Hypothalamus (tissue), 51 donors: ENCODE measurements around the gene SYPL1.
A peak's percentile ranks its signal among the peaks of the same experiment; 100 is the strongest.

Source experiments
- DNase-seq, 51 donors: peaks; one replicate each; lab custom pipeline; 2025; lab: John Stamatoyannopoulos, UW

Gene SYPL1

DNA sequence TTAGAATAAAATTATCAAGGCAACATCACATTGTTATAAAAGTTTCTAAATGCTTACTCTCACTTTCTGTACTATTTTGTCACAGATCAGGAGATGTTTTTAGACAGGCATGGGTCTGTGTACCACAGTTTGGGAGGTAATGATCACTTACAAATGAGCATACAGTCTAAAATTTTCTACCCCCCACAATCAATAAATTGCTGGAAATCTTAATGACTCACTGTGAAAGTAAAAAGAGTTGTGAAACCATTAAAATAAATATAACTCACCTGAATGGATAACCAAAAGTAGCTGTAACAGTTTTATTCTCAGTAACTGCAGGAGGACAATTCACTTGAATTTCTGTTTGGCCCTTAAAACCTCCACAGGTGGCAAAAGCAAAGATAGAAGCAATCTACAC lies 13.2 kb downstream of the SYPL1 start:
- no peak for DNase-seq

DNA sequence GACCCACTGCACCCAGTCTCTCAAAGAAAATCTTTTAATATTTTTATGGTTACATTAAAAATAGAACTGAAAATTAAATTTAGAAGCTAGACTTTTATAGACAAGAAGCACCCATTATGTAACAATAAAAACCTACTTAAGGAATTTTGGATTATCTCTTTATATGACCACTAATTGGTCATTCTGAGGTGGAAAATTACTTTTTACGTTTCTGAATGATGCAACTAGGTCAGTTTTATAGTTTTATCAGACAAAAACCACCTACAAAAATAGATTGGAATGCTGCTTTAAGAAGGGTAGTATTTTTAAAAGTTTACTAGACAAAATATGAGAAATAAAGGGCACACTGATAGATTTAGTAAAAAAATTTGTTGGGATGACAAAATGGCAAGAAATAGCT lies 16.5 kb downstream of the SYPL1 start:
- no peak for DNase-seq

DNA sequence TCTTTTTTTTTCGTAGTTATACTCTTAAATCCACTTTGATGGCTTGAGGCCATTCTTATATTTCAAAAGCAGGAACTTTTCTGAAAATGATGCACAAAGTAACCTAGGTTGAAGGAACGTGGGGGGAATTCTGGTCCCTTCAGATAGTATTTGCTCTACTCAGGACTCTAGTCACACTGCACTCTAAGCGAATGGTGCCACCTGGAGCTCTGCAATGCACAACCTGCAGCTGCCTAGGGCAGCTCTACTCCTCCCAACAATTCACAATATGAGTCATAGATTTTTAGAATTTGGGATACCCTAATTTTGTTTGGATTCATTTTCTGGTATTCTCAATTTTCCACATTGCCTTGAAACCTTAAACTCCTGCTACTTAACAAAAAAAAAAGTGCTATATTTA lies 17.3 kb downstream of the SYPL1 start:
- DNase-seq = no peak

DNA sequence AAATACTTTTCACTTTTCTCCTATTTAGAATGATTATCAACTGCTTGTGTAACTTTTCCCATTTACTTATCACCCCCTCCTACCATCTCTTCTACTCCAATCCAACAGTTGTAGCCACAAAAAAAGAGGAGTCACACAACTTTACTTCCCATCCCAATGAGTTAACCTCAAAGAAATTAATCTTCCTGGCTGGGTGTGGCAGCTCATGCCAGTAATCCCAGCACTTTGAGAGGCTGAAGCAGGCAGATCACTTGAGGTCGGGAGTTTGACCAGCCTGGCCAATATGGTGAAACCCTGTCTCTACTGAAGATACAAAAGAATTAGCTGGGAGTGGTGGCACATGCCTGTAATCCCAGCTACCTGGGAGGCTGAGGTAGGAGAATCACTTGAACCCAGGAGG lies 19.9 kb downstream of the SYPL1 start:
- no peak for DNase-seq

DNA sequence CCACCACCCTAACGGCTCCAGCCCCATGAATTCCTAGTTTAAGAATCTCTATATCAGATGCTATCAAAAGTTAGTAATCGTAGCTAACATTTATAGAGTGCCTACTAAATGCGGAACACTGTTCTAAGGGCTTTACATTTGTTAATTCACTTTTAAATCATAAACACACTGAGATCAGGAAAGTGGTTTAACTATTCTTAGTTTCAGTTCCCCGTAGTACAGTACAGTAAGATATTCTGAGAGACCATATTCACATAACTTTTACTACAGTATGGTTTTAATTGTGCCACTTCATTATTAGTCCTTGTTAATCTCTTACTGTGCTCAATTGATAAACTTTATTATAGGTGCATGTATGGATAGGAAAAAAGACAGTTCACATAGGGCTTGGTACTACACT lies 22.5 kb downstream of the SYPL1 start:
- DNase-seq = no peak

DNA sequence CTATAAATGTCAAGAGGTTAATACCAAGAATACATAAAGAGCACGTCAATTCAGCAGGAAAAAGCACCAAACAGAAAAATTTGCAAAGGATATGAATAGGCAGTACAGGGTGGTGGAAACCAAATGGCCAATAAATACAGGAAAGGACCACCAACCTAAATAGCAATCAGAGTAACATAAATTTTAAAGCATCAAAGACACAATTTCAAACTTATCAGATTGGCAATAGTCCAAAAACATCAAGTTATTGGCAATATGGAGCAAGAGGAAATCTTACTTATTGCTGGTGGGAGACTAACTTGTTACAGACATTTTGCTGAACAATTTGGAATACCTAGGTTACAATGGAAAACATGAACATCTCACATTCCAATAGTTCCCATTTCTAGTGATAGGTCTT lies 24.1 kb downstream of the SYPL1 start:
- DNase-seq = no peak

DNA sequence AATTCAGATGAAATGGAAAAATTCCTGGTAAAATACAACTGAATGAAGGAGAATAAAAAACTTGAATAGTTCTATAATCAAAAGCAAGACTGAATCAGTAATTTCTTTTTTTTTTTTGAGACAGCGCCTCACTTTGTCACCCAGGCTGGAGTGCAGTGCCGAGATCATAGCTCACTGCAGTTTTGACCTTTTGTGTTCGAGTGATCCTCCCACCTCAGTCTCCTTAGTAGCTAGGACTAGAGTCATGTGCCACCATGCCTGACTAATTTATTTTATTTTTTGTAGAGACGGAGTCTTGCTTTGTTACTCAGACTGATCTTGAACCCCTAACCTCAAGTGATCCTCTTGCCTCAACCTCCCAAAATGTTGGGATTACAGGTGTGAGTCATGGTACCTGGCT lies 26.1 kb downstream of the SYPL1 start:
- no peak for DNase-seq

DNA sequence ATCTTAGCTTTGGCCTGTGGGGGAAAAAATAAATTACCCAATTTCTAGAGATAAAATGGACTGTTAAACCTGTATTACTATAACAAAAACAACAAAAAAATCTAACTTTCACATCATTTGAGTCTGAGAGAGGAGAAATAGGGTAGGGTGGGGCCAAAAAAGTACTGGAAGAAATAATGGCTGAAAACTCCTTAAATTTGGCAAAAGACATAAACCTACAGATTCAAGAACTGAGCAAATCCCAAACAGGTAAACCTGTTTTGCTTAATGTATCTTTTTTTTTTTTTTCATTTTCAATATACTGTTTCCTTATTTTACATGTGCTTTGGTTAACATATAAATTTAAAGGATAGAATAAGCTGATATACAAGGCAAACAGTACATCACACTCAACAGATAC lies 27.1 kb downstream of the SYPL1 start:
- no peak for DNase-seq

DNA sequence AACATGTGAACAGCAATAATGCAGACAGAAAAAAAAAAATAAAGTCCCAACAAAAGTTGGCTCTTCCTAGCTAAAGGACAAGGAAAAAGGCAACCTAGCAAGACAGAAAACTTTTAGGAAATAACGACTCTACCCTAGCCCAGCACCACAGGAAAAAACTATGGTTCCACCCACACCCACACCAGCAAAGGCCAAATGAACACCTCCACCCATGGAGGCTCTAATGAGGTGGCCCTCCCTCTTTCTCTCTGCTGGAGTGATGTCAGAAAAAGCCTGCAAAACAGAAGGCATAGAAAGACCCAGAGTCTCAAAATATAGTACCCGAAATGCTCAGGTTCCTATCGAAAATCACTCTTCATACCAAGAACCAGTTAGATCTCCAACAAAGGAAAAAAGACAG lies 28.4 kb downstream of the SYPL1 start:
- no peak for DNase-seq

DNA sequence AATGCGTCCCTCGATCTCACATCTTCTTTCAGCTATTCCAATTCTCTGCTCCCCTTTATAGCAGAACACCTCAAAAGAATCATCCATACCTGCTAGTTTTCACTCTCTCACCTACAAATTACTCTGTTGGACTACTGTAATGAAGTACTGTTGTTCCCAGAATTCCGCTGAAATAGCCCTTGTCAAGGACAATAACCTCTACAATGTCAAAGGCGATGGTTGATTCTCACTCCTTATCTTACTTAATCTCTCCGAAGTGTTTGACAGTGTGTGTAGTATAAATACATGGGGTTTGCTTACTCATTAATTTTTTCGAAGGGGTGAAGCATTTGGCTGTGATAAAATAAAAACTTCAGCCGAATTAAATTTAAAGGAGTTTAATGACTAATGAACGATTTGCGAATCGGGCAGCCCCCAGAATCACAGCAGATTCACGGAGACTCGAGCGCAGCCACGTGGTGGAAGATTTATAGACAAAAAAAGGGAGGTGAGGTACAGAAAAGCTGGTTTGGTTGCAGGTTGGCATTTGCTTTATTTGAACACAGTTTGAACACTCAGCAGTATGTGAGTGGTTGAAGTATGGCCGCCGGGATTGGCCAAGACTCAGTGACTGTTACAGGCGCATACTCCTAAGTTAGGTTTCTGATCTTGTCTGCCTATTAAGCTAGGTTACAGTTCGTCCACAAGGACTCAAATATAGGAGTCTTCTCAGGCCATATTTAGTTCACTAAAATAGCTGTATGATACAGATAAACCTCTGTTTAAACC lies 29.8 kb downstream of the SYPL1 start:
- DNase-seq = no peak

DNA sequence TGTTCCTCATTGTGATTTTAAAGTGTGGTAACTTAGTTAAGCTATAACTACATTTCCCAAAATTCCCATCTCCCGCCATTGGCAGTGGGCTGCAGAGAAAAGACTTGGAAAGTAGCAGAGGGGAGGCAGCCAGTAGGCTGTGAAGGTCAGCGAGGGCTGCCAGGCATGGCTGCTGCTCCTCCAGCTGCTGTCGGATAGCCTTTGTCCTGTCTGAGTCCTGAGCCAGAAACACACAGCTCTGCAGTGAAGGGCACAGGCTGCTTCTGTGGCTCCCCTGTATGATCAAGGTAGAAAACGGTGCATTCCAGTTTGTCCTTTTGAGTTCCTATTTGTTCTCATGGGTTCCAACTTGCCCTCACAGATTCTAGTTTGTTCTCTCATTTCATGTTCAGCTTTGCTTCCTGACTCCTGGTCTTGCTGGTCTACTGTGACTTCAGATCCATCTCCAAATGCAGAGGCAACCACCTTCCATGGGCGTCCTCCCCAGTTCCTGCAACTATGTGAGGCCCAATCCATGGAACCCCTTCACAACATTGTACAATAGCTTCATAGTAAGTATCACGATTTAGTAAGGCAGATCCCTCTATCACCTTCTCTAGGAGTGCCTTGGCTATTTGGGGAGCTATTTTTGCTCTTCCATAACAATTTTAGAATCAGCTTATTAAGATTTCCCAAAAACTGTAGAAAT lies 31.7 kb downstream of the SYPL1 start:
- no peak for DNase-seq

DNA sequence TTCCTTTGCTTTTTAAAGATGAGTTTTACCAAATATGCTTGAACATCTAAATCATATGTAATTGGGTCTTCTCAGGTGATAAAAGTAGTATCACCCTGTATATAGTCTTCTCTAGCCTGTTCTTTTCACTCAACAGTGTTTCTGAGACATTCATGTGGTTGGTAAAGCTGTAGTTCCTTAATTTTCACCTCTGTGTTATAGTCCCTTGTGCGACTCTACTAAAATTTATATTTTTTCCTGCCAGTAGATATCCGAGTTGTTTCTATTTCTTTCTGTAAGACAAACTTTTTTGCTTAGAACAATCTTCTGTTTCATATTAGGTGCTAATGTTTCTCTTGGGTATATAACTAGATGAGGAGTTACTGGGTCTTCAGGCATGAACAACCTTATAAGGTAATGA lies 35.6 kb downstream of the SYPL1 start:
- DNase-seq = no peak

DNA sequence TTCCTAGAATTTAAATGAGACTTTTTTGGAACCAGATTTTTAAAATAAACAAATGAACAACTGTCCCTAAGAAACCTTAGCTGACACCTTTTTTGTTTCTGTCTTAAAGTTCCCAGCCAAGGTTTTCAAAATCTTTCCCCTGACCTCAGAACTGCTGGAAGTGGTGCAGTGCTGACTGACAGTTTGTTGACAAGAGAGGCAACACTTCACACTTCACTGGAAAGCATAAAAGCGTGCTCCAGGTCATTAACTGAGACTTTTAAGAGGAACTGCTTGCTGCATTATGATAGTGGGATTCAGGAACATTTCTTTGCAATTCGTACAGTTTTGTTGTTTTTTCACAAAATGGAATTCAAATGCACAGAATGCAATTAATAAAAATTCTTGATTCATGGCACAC lies 36.2 kb downstream of the SYPL1 start:
- DNase-seq = peak in 1 of 51 donors; percentile 14

DNA sequence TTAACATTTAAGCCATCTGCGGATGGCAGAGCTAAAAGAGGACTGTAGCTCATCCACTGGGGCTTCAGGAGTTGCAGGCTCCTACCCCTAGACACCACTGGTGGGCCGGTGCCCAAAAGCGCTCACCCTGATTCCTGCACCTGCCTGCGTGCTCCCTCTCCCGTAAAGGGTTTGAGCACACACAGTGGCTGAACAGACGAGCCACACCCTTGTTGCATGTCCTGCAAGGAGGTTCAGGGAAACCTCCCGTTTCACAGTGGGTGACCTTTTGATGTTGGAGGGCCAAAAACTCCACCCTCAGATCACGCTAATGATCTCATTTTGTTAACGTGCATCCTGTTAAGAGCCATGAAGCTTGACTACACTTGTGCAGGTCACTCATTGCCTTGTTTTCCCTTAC lies 37.9 kb downstream of the SYPL1 start:
- DNase-seq = no peak

DNA sequence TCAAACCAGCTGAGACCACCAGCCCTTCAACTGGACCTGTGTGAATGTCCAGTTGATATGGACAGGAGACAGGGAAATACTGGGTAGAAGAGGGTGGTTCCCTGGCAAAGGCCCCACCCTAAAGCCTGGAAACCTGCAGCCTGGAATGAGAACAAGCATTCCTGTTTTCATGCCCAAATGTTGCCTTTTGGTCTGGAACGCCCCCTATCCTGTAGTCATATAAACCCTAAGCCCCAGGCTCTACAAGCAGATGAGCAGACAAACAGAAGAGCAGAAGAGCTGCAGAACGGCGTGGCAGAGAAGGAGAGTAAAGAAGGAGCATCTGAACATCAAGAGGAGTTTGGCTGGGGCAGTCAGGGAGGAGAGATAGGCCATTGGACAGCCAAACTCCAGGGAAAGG lies 38.4 kb downstream of the SYPL1 start:
- DNase-seq = no peak

DNA sequence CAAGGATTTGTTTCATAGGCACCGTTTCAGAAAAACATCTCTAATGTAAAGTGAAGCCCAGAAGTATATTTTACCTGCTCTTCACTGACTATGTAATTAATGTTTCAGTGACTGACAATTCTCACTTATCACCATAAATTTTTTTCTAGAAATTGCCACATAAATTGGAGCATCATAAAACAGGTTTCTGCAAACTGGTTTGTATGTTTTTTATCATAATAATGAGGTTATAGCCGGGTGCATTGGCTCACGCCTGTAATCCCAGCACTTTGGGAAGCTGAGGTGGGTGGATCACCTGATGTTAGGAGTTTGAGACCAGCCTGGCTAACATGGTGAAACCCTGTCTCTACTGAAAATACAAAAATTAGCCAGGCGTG lies 39.4 kb downstream of the SYPL1 start:
- DNase-seq = no peak

DNA sequence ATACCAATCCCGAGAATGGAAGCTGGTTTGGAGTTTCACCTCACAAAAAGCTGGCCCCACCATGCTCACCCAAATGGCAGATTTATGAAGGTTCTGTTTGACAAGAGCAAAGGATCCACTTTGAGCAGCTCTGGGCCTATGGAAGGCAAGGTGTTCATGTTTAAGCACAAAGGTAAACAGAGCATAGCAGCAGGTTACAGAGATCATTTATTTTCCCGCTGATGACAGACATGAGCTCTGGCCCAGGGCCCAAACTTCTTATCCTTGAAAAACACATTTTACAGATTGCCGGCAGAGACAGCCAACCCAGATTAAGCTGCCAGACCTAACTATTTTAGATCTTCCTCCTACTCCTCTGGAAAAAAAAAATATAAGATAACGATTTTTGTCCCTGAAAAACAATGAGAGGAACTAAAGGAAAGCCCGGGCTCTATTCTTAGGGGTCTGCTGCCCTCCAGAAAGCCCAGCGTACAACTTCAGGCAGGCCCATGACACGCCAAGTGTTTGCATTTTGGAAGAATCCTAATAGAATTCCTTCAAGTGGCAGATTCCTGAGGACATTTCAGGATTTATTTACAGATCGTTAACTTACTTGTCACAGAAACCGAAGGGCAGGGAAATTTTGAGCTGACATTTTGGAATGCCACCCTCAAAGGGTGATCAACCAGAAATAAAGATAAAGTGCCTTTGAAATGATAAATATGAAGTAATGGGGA lies 40.0 kb downstream of the SYPL1 start:
- no peak for DNase-seq

DNA sequence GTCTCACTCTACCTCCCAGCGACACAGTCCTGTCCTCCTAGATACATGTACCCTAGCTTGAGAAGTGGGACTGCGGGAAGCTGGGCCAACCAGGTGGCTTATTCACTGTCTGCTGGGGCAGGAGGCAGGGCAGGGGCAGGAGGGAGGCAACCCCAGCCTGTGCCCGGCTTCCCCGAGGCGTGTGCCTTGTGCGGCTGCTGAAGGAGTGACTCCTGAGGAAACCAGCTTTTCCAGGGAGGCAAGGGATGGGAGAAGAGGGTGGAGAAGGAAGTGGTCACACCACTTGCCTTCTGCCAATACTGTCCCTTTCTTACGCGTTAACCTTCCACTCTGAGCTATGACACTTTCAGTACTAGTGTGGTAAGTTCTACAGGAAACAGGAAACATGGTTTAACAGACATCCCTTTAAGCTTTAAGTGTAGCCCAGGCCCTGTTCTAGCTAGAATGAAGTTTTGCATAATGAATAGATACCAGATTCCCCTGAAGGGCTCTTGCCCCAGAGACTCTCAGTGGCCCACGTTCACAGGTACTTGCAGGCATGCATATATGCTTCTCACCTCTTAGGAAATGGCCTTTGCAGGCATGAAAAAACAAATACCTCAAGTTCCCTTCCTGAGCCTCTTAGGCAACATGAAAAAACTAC lies 40.6 kb downstream of the SYPL1 start:
- DNase-seq = no peak

DNA sequence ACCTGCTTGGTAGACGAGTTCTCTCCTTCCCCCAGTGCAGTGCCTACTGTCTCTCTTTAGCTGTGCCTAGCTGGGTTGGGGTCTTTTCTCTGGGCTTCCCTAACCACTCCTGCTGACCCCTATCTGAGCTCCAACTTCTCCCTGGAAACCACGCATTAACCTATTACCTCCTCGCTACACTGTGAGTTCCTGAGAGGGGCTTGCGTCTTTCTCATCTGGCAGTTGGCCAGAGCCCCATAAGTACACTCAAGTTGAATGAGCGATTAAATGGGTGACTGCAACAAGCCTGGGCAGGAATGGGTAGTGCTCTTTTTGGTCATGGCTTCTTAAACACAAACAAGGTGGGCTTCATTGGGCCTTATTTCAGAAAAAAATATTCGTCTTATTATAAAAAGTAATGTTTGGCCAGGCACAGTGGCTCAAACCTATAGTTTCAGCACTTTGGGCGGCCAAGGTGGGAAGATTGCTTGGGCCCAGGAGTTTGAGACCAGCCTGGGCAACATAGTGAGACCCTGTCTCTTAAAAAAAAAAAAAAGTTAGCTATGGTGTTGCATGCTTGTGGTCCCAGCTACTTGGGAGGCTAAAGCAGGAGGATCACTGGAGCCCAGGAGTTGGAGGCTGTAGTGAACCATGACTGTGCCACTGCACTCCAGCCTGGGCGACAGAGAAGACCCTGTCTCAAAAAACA lies 41.4 kb downstream of the SYPL1 start:
- DNase-seq = no peak

DNA sequence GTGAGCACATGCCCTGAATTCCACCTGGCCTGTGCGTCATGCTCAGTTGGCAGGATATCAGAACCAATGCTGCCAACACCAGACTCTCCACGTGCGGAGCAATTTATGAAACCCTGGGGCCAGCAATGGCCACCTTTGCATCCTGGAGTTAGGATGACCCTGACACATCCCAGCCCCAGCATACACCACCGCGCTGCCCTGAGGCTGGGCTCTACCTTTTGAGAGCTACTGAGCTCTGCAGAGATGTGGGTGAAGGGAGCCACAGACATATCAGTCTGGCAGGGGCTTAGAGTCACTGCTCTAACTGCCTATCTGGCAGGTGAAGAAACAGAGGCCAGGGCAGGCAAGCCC lies 41.9 kb downstream of the SYPL1 start:
- DNase-seq = no peak
